ENCODE results near the gene BCOR.

Gene BCOR

DNA sequence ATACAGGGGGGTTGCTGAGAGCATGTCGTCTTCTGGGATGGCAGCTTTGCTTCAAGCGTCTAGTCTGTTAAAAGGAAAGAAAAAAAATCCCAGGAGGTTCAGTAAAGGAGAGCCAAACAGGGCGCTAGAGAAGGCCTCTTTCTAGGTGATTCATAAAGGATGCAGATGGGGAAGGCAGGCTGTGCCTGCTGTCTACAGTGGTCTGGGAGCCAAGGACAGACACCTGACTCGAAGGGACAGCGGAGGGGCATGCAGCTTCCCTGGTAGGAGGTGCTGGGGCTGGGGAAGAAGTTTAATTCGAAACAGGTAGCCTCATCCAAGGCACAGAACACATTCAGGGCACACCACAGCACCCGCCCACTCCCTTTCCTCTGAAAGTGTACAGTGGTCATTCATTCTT, 19.9 kb downstream of the BCOR start:
- Histone ChIP-seq H2AFZ (ENCODE audit: low read length) (no peak overlapping the region), H3K9ac (ENCODE audit: low read depth, low read length, poor library complexity, severe bottlenecking) (no peak overlapping the region), H3K9me2 (replicated peaks; ENCODE audit: low read depth, low read length) (no peaks in the 10 kb centered on the region), H3K79me2 (ENCODE audit: insufficient read depth, low read length) (peaks cover 89% of the 10 kb centered on the region), H3K9me3 (ENCODE audit: insufficient read depth, low read depth, low read length) (no peaks in the 10 kb centered on the region), H3K27me3 (ENCODE audit: insufficient read depth, low read length, poor library complexity, severe bottlenecking) (no peaks in the 10 kb centered on the region), H3K4me2 (ENCODE audit: low read depth, low read length, poor library complexity, severe bottlenecking) (no peak overlapping the region), H4K20me1 (ENCODE audit: insufficient read depth, low read length, poor library complexity, severe bottlenecking) (peaks cover 71% of the 10 kb centered on the region), H3K4me1 (ENCODE audit: insufficient read depth, low read length, poor library complexity, severe bottlenecking) (no peaks in the 10 kb centered on the region), H3K36me3 (ENCODE audit: insufficient read depth, low read length) (peaks cover 66% of the 10 kb centered on the region; the same call in 1 of the 2 replicates), H3F3A (ENCODE audit: low read depth) (no peaks in the 10 kb centered on the region), H3K4me3 (ENCODE audit: low read length, poor library complexity, severe bottlenecking) (no peak overlapping the region)
- TF ChIP-seq, protein P1, sequence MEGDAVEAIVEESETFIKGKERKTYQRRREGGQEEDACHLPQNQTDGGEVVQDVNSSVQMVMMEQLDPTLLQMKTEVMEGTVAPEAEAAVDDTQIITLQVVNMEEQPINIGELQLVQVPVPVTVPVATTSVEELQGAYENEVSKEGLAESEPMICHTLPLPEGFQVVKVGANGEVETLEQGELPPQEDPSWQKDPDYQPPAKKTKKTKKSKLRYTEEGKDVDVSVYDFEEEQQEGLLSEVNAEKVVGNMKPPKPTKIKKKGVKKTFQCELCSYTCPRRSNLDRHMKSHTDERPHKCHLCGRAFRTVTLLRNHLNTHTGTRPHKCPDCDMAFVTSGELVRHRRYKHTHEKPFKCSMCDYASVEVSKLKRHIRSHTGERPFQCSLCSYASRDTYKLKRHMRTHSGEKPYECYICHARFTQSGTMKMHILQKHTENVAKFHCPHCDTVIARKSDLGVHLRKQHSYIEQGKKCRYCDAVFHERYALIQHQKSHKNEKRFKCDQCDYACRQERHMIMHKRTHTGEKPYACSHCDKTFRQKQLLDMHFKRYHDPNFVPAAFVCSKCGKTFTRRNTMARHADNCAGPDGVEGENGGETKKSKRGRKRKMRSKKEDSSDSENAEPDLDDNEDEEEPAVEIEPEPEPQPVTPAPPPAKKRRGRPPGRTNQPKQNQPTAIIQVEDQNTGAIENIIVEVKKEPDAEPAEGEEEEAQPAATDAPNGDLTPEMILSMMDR (conservative IDR thresholded peaks at IDR 0.05; ENCODE audit: low read length): no peak
- TF ChIP-seq EZH2phosphoT487 (IDR thresholded peaks at IDR 0.05; ENCODE audit: borderline replicate concordance): no peak

- no peak for TF ChIP-seq EZH2phosphoT487 (IDR thresholded peaks at IDR 0.05; ENCODE audit: borderline replicate concordance)
- TF ChIP-seq, protein P1 (conservative IDR thresholded peaks at IDR 0.05; ENCODE audit: low read length): no peak
- H3K79me2 ChIP-seq (ENCODE audit: insufficient read depth, low read length): peaks cover 89% of the 10 kb centered on the region
- peaks cover 71% of the 10 kb centered on the region for H4K20me1 ChIP-seq (ENCODE audit: insufficient read depth, low read length, poor library complexity, severe bottlenecking)
- H3K4me1 ChIP-seq (ENCODE audit: insufficient read depth, low read length, poor library complexity, severe bottlenecking): no peaks in the 10 kb centered on the region
- H3K4me3 ChIP-seq (ENCODE audit: low read length, poor library complexity, severe bottlenecking): no peak overlapping the region
- H2AFZ ChIP-seq (ENCODE audit: low read length): no peak overlapping the region
- no peak overlapping the region for H3K9ac ChIP-seq (ENCODE audit: low read depth, low read length, poor library complexity, severe bottlenecking)
- no peaks in the 10 kb centered on the region for H3K9me3 ChIP-seq (ENCODE audit: insufficient read depth, low read depth, low read length)
- H3K36me3 ChIP-seq (ENCODE audit: insufficient read depth, low read length): peaks cover 68% of the 10 kb centered on the region; the same call in 1 of the 2 replicates
- no peak overlapping the region for H3K4me2 ChIP-seq (ENCODE audit: low read depth, low read length, poor library complexity, severe bottlenecking)
- no peaks in the 10 kb centered on the region for H3K9me2 ChIP-seq (replicated peaks; ENCODE audit: low read depth, low read length)
- H3K27me3 ChIP-seq (ENCODE audit: insufficient read depth, low read length, poor library complexity, severe bottlenecking): no peaks in the 10 kb centered on the region
- H3F3A ChIP-seq (ENCODE audit: low read depth): no peaks in the 10 kb centered on the region
These were observed 20.8 kb downstream of the BCOR start for GRCh38 chrX:40076750-40077575.

GRCh38 chrX:40074959-40075332, 22.8 kb downstream of the BCOR start:
- no peak overlapping the region for H2AFZ ChIP-seq (ENCODE audit: low read length)
- H4K20me1 ChIP-seq (ENCODE audit: insufficient read depth, low read length, poor library complexity, severe bottlenecking): peaks cover 78% of the 10 kb centered on the region
- H3K4me3 ChIP-seq (ENCODE audit: low read length, poor library complexity, severe bottlenecking): no peak overlapping the region
- H3K9me3 ChIP-seq (ENCODE audit: insufficient read depth, low read depth, low read length): no peaks in the 10 kb centered on the region
- H3F3A ChIP-seq (ENCODE audit: low read depth): no peaks in the 10 kb centered on the region
- no peaks in the 10 kb centered on the region for H3K4me1 ChIP-seq (ENCODE audit: insufficient read depth, low read length, poor library complexity, severe bottlenecking)
- peaks cover 88% of the 10 kb centered on the region for H3K79me2 ChIP-seq (ENCODE audit: insufficient read depth, low read length)
- no peaks in the 10 kb centered on the region for H3K27me3 ChIP-seq (ENCODE audit: insufficient read depth, low read length, poor library complexity, severe bottlenecking)
- TF ChIP-seq EZH2phosphoT487 (IDR thresholded peaks at IDR 0.05; ENCODE audit: borderline replicate concordance): no peak
- TF ChIP-seq, protein P1 (conservative IDR thresholded peaks at IDR 0.05; ENCODE audit: low read length): no peak
- no peaks in the 10 kb centered on the region for H3K9me2 ChIP-seq (replicated peaks; ENCODE audit: low read depth, low read length)
- H3K9ac ChIP-seq (ENCODE audit: low read depth, low read length, poor library complexity, severe bottlenecking): no peak overlapping the region
- H3K36me3 ChIP-seq (ENCODE audit: insufficient read depth, low read length): peaks cover 86% of the 10 kb centered on the region; the same call in 1 of the 2 replicates
- H3K4me2 ChIP-seq (ENCODE audit: low read depth, low read length, poor library complexity, severe bottlenecking): no peak overlapping the region
